ENCODE measurements around the gene ZNF91.
"Not testable (repeated sequence)": the region's sequence is repeated elsewhere in the genome, so short reads cannot be mapped to it uniquely, and the experiment has no call there.

The ZNF91 gene

GRCh38 chr19:23315286-23315685 is 80.0 kb downstream of the ZNF91 start:
- DNase-seq: no peak

DNA sequence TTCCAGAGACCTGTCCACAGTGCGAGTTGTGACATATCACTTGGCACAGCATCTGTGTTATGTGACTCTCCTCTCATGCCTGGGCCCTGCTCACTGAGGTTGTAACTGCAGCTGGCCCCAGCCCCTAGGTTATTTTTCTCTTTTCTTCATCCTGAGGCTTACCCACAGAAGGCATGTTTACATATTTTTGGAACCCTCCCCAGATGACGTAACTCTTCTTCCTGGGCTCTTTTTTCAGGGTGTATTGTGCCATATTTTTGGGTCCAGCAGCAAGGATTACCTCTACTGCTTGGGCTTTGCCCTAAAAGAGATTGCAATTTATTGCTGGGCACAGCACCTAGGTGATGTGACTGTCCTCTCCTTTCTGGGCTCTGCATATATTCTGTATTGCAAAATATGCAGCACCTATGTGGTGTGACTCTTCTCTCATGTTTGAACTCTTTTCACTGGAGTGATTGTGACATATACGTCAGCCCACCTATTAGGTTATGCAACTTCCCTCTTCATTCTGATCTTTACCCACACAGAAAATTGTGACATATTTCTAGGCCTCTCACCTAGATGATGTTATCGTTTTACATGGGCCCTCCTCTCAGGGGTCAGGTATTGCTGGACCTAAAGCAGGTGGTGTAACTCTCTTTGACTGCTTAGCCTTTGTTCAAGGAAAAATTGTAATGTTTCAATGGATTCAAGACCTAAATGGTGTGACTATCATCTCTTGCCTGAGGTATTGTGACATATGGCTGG is 80.6 kb downstream of the ZNF91 start:
- DNase-seq: no peak

- no peak for DNase-seq
Measured at GRCh38 chr19:23313196-23313595, 82.1 kb downstream of the ZNF91 start.

- no peak for DNase-seq
Measured at GRCh38 chr19:23312515-23312914, 82.8 kb downstream of the ZNF91 start.

GRCh38 chr19:23311551-23311950 is 83.7 kb downstream of the ZNF91 start:
- no peak for DNase-seq

- no peak for DNase-seq
Measured at GRCh38 chr19:23310729-23311211, 84.5 kb downstream of the ZNF91 start.

DNA sequence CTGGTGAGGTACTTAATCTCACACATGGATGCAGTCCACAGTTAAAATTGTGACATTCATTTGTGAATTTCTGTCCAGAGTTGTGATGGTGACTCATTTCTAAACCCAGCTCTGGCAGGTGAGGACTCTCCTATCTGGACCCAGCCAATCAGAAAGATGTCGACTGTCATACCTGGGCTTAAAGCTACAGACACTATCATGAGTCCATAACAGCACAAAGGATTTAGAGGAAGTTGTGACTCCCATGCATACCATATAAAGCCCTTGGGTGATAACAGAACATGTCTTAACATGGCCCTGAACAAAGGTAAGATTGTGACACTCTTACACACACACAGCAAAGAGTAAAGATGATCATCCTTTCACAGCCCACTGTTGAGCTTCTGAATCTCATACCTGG is 85.3 kb downstream of the ZNF91 start:
- no peak for DNase-seq

DNA sequence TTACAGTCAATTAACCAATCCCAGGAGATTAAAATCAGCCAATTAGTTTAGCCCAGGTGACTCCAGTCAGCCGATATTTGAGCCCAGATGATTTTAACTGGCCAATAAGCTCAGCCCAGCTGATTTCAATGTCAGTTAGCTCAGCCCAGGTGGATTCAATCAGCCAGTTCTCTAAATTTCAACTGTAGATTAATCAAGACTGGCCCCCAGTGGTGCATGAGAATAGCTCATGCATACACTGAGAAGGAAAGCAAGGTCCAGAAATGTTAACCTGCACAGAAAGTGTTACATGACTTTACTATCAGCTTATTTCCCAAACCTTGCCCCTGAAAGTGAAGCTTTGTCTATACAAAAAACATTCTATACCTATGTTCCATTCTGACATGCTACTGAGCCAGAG is 89.7 kb downstream of the ZNF91 start:
- DNase-seq: no peak

DNA sequence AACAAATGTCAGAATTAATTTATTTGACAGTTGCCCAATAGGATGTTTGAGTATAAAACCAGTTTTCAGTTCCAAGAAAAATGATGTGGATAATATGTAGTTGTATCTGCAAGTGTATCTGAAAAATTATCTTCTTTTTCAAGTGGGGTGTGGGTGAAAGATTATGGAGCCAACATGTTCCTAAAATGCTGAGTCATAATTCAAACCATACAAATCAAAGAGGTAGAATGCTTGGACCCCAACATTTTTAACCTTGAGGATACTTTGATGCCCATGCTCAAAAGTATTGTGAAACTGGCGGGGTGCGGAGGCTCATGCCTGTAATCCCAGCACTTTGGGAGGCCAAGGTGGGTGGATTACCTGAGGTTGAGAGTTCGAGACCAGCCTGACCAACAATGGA is 91.0 kb downstream of the ZNF91 start:
- no peak for DNase-seq

GRCh38 chr19:23294141-23294540 is 101.1 kb downstream of the ZNF91 start:
- no peak for DNase-seq

GRCh38 chr19:23289966-23290365 is 105.3 kb downstream of the ZNF91 start:
- DNase-seq: not testable (repeated sequence)

Measured in NCI-H1694 treated with DMSO at 0.1 percent for 48 hours (cell line).